H9 (cell line): Measurements from ENCODE around the gene NFASC. TPM values are rescaled to one million over a fixed set of nuclear protein-coding genes. Genes with fewer than 3 reads are reported as not detected.

Source experiments
- DNase-seq: peaks from one replicate; pipeline ENCODE4 v3.0.0-alpha.2; 2017
- H2AFZ ChIP-seq: one replicate; pipeline ENCODE4 v1.6.1; 2013; ENCODE audit warnings: mild to moderate bottlenecking, low read length, control low read depth, moderate library complexity
- H2AK5ac ChIP-seq: 2 replicates; pipeline ENCODE4 v1.6.1; 2013; ENCODE audit warnings: low read length, control low read depth, mixed read lengths; ENCODE audit not compliant: insufficient read length
- H2BK120ac ChIP-seq: one replicate; pipeline ENCODE4 v1.6.1; 2013; ENCODE audit warnings: low read depth, mild to moderate bottlenecking, low read length, control low read depth, inconsistent platforms; ENCODE audit not compliant: poor library complexity, severe bottlenecking
- H2BK12ac ChIP-seq: 2 replicates; pipeline ENCODE4 v1.6.1; 2013; ENCODE audit warnings: low read length, control low read depth, mixed read lengths, low read depth; ENCODE audit not compliant: insufficient read length
- H2BK15ac ChIP-seq: 2 replicates; pipeline ENCODE4 v1.6.1; 2013; ENCODE audit warnings: low read depth, low read length, control low read depth
- H2BK20ac ChIP-seq: one replicate; pipeline ENCODE4 v1.6.1; 2013; ENCODE audit warnings: low read depth, mild to moderate bottlenecking, low read length, control low read depth, inconsistent platforms; ENCODE audit not compliant: poor library complexity, severe bottlenecking
- H2BK5ac ChIP-seq: 2 replicates; pipeline ENCODE4 v1.6.1; 2013; ENCODE audit warnings: low read length, control low read depth, mixed read lengths; ENCODE audit not compliant: insufficient read length
- H3K14ac ChIP-seq: 2 replicates; pipeline ENCODE4 v1.6.1; 2013; ENCODE audit warnings: low read length, control low read depth; ENCODE audit not compliant: insufficient read depth
- H3K18ac ChIP-seq: 2 replicates; pipeline ENCODE4 v1.6.1; 2013; ENCODE audit warnings: low read depth, mild to moderate bottlenecking, mixed read lengths, low read length, control low read depth; ENCODE audit not compliant: insufficient read length
- H3K23ac ChIP-seq: 2 replicates; pipeline ENCODE4 v1.6.1; 2013; ENCODE audit warnings: low read length, control low read depth, mixed read lengths, low read depth; ENCODE audit not compliant: insufficient read length
- H3K23me2 ChIP-seq: 2 replicates; pipeline ENCODE4 v1.6.1; 2013; ENCODE audit warnings: low read depth, mild to moderate bottlenecking, mixed read lengths, low read length, control low read depth; ENCODE audit not compliant: insufficient read length, poor library complexity, severe bottlenecking
- H3K27ac ChIP-seq: 2 replicates; pipeline ENCODE4 v1.5.1; 2013; ENCODE audit warnings: low read length, control low read depth, mixed read lengths, low read depth; ENCODE audit not compliant: insufficient read length
- H3K27me3 ChIP-seq: 2 replicates; pipeline ENCODE4 v1.6.1; 2013; ENCODE audit warnings: low read length, control low read depth, inconsistent platforms; ENCODE audit not compliant: insufficient read depth
- H3K4ac ChIP-seq: 2 replicates; pipeline ENCODE4 v1.6.1; 2013; ENCODE audit warnings: low read depth, mild to moderate bottlenecking, control low read depth, inconsistent platforms, low read length, moderate library complexity
- H3K4me1 ChIP-seq: 2 replicates; pipeline ENCODE4 v1.6.1; 2013; ENCODE audit warnings: low read length, control low read depth, inconsistent platforms; ENCODE audit not compliant: insufficient read depth
- H3K4me2 ChIP-seq: 2 replicates; pipeline ENCODE4 v1.6.1; 2013; ENCODE audit warnings: low read length, control low read depth, mixed read lengths; ENCODE audit not compliant: insufficient read length, insufficient read depth
- H3K56ac ChIP-seq: 2 replicates; pipeline ENCODE4 v1.6.1; 2013; ENCODE audit warnings: low read depth, mild to moderate bottlenecking, mixed read lengths, low read length, control low read depth; ENCODE audit not compliant: insufficient read length
- H3K79me1 ChIP-seq: 2 replicates; pipeline ENCODE4 v1.6.1; 2013; ENCODE audit warnings: low read depth, mild to moderate bottlenecking, moderate library complexity, low read length, control low read depth, inconsistent platforms; ENCODE audit not compliant: insufficient read depth, poor library complexity, severe bottlenecking
- H3K79me2 ChIP-seq: 2 replicates; pipeline ENCODE4 v1.6.1; 2013; ENCODE audit warnings: low read length, control low read depth, inconsistent platforms; ENCODE audit not compliant: insufficient read depth
- H3K9ac ChIP-seq: 2 replicates; pipeline ENCODE4 v1.6.1; 2013; ENCODE audit warnings: low read length, control low read depth, mixed read lengths; ENCODE audit not compliant: insufficient read length; ENCODE audit errors: extremely low read depth
- H3K9me3 ChIP-seq: one replicate; pipeline ENCODE4 v1.6.1; 2013; ENCODE audit warnings: low read depth, low read length, inconsistent platforms; ENCODE audit not compliant: control insufficient read depth
- H3T11ph ChIP-seq: one replicate; pipeline ENCODE4 v1.6.1; 2013; ENCODE audit warnings: mild to moderate bottlenecking, low read length, control low read depth, inconsistent platforms
- H4K20me1 ChIP-seq: one replicate; pipeline ENCODE4 v1.6.1; 2013; ENCODE audit not compliant: control insufficient read depth, insufficient read length, insufficient read depth
- H4K5ac ChIP-seq: 2 replicates; pipeline ENCODE4 v1.6.1; 2013; ENCODE audit warnings: low read depth, mild to moderate bottlenecking, mixed read lengths, low read length, control low read depth; ENCODE audit not compliant: insufficient read length
- H4K8ac ChIP-seq: replicated peaks from 2 replicates; pipeline ENCODE4 v1.6.1; 2013; ENCODE audit warnings: low read length, control low read depth, mixed read lengths, low read depth; ENCODE audit not compliant: insufficient read length
- H4K91ac ChIP-seq: 2 replicates; pipeline ENCODE4 v1.6.1; 2013; ENCODE audit warnings: low read depth, mild to moderate bottlenecking, moderate library complexity, mixed read lengths, low read length, control low read depth; ENCODE audit not compliant: insufficient read length
- H3K27ac Mint-ChIP-seq, 3 experiments: 2 replicates in 2 of 3; 3 replicates in 1 of 3; pipeline ENCODE4 v1.8.0; 2020 to 2021; ENCODE audit warnings: mixed read lengths in 3 of 3, mild to moderate bottlenecking in 1 of 3, moderate library complexity in 1 of 3
- H3K27me3 Mint-ChIP-seq: 2 replicates; pipeline ENCODE4 v1.8.0; 2021; ENCODE audit warnings: low read depth, mild to moderate bottlenecking, moderate library complexity, mixed read lengths
- H3K36me3 Mint-ChIP-seq, 3 experiments: 2 replicates in 2 of 3; 3 replicates in 1 of 3; pipeline ENCODE4 v1.8.0; 2020 to 2021; ENCODE audit warnings: low read depth in 3 of 3, mixed read lengths in 3 of 3; ENCODE audit not compliant: insufficient read depth in 1 of 3
- H3K4me1 Mint-ChIP-seq, 2 experiments: 2 replicates each; pipeline ENCODE4 v1.8.0; 2020; ENCODE audit warnings: mixed read lengths in 2 of 2
- H3K4me3 Mint-ChIP-seq, 2 experiments: 2 replicates in 1 of 2; 3 replicates in 1 of 2; pipeline ENCODE4 v1.8.0; 2020 to 2021; ENCODE audit warnings: mild to moderate bottlenecking in 2 of 2, mixed read lengths in 2 of 2, moderate library complexity in 1 of 2
- H3K9me3 Mint-ChIP-seq, 2 experiments: 2 replicates in 1 of 2; 3 replicates in 1 of 2; pipeline ENCODE4 v1.8.0; 2020; ENCODE audit warnings: mild to moderate bottlenecking in 2 of 2, mixed read lengths in 2 of 2, moderate library complexity in 1 of 2
- CTCF ChIP-seq: fragments of 200-600 bp; sonication (generic); conservative IDR thresholded peaks from 3 replicates; pipeline ENCODE4 v1.8.0; 2021; ENCODE audit warnings: antibody characterized with exemption, mild to moderate bottlenecking
- WGBS: extraction: QIAGEN DNeasy Blood & Tissue Kit; methylation state at CpG from one replicate; pipeline ENCODE4 v1.1.7; 2013; ENCODE audit warnings: missing lambda C conversion rate, low lambda C conversion rate, mixed read lengths; ENCODE audit not compliant: insufficient read length; ENCODE audit errors: extremely low coverage; 5-methylcytosine and 5-hydroxymethylcytosine counted together
- total RNA-seq: library from RNA; stranded (reverse); gene quantifications from 2 replicates; pipeline ENCODE4 v1.2.1, GENCODE V29; 2021

The NFASC gene
- total RNA-seq, 1 experiment from 2014 or later, result 5.0 TPM

GRCh38 chr1:204848579-204848978 lies 22.1 kb upstream of the NFASC start:
- H3K4ac ChIP-seq, result no peak overlapping the region
- no peaks in the 10 kb centered on the region for H3K9me3 ChIP-seq
- H3K9ac ChIP-seq, result no peak overlapping the region
- H3K4me1 Mint-ChIP-seq, result peaks cover 7 to 15% of the 10 kb centered on the region in 2 experiments
- no peak overlapping the region for H2BK120ac ChIP-seq
- no peak overlapping the region for H3K23ac ChIP-seq
- no peak for DNase-seq
- no peak overlapping the region for H3K14ac ChIP-seq
- H4K5ac ChIP-seq, result no peak overlapping the region
- no CpG with 5 or more reads among the region's 5 CpGs for WGBS
- no peak overlapping the region for H3K56ac ChIP-seq
- H2BK20ac ChIP-seq, result no peak overlapping the region
- no peak overlapping the region for H3K18ac ChIP-seq
- no peak overlapping the region for H2AK5ac ChIP-seq
- H3K23me2 ChIP-seq, result no peaks in the 10 kb centered on the region
- no peak overlapping the region for H3K4me3 Mint-ChIP-seq
- H3T11ph ChIP-seq, result no peak overlapping the region
- no peaks in the 10 kb centered on the region for H4K20me1 ChIP-seq
- no peaks in the 10 kb centered on the region for H3K79me1 ChIP-seq
- no peak overlapping the region for H3K4me2 ChIP-seq
- H4K91ac ChIP-seq, result no peak overlapping the region
- H4K8ac ChIP-seq, result no peak overlapping the region
- H2BK15ac ChIP-seq, result no peak overlapping the region
- H2BK5ac ChIP-seq, result no peak overlapping the region
- H3K36me3 Mint-ChIP-seq, result no peaks in the 10 kb centered on the region
- no peak overlapping the region for H3K27ac ChIP-seq
- no peak overlapping the region for H3K27ac Mint-ChIP-seq
- no peaks in the 10 kb centered on the region for H3K27me3 Mint-ChIP-seq
- H3K27me3 ChIP-seq, result no peaks in the 10 kb centered on the region
- no peak for TF ChIP-seq CTCF
- no peak overlapping the region for H2BK12ac ChIP-seq
- no peaks in the 10 kb centered on the region for H3K79me2 ChIP-seq
- no peaks in the 10 kb centered on the region for H3K4me1 ChIP-seq
- no peak overlapping the region for H2AFZ ChIP-seq
- no peaks in the 10 kb centered on the region; a peak in 1 of 5 replicates for H3K9me3 Mint-ChIP-seq
